ENCODE measurements around the gene WNT9A.
"Not testable (repeated sequence)": the region's sequence is repeated elsewhere in the genome, so short reads cannot be mapped to it uniquely, and the experiment has no call there.

WNT9A gene

DNA sequence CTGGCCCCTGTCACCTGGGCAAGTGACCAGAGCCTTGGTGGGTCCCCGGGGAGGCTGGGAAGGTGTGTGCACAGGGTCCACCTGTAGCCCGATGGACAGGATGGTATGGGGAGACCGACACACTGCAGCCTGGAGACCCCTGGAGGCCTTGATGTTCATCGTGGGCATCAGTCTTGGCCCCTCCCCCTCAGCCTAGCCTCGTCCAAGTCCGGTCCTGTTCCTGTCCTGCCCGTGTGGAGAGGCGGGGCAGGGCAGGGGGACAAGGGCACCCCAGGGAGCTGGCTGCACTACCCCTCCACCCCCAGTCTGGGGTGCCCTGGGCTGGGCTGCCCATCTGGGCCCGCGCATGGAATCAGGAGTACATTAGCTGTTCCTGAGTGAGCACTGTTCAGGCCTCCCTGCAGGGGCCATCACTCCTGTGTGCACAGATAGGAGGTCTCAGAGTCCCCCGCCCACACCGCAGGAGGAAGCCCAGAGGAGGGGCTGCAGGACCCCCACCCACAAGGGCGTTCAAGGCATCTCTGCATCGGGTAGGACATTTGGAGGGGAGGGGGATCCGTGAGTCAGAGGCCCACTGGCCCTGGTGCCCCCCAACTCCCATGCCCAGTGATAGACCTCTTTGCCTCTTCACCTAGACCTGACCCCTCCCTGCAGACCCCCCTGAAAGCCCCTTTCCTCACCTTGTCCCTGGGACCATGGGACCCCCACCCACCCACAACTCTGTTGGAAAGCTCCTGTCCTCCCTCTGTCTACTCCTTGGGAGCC, 63.2 kb downstream of the WNT9A start:
- no peak for DNase-seq

GRCh38 chr1:227883641-227884301, 64.0 kb downstream of the WNT9A start:
- no peak for DNase-seq

- DNase-seq: no peak
These were observed 64.6 kb downstream of the WNT9A start for GRCh38 chr1:227883073-227883520.

- no peak for DNase-seq
These were observed 67.3 kb downstream of the WNT9A start for GRCh38 chr1:227880342-227880924.

DNA sequence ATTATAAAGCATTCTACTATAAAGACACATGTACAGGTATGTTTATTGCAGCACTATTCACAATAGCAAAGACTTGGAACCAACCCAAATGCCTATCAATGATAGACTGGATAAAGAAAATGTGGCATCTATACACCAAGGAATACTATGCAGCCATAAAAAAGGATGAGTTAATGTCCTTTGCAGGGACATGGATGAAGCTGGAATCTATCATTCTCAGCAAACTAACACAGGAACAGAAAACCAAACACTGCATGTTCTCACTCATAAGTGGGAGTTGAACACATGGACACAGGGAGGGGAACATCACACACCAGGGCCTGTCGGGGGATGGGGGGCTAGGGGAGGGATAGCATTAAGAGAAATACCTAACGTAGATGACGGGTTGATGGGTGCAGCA, 69.9 kb downstream of the WNT9A start:
- not testable (repeated sequence) for DNase-seq

GRCh38 chr1:227871892-227872291, 75.8 kb downstream of the WNT9A start:
- not testable (repeated sequence) for DNase-seq

- DNase-seq: no peak
These were observed 77.4 kb downstream of the WNT9A start for GRCh38 chr1:227870366-227870765.

DNA sequence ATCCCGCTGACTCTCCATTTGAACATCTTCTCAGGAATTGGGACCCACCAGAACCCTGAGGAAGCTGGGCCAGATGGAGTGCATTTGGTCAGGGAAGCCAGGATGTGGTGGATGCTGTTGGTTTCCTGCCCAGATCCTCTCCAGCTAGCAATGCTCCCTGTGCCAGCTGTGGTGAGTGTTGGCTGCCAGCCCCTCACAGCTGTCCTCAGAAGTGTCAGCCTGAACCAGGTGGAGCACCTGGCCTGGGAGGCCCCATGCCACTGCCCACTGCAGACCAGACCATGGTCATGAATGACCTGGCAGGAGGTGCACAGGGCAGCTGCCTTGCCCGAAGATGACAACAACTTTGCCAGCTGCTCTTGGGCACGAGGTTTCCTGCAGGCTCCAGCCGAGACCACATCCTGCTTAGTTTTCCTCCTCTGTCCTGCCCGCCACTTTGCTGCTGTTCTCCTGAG, 77.9 kb downstream of the WNT9A start:
- DNase-seq: no peak

DNA sequence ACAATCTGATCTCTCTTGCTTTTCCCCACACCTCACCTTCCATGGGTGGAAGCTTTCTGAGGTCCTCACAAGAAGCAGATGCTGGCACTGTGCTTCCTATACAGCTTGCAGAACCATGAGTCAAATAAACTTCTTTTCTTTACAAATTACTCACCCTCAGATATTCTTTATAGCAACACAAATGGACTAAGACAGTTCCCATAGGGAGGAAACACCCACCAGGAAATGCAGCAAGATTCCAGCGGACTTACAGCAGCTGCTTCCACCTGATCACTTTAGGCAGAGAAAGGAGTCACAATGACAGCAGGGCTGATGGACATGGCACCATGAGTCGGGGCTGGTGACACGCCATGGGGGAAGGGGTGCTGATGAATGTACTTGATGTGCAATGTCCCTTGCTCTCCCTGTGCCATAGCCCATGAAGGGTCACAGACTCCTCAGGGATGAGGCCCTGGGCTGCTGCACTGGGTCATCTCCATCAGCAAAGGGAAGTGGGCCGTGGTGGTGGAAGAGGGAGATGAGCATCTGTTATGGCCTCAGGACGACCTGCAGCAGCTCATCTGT, 78.4 kb downstream of the WNT9A start:
- no peak for DNase-seq
